ENCODE data around the gene OR2AE1.

Gene OR2AE1

DNA sequence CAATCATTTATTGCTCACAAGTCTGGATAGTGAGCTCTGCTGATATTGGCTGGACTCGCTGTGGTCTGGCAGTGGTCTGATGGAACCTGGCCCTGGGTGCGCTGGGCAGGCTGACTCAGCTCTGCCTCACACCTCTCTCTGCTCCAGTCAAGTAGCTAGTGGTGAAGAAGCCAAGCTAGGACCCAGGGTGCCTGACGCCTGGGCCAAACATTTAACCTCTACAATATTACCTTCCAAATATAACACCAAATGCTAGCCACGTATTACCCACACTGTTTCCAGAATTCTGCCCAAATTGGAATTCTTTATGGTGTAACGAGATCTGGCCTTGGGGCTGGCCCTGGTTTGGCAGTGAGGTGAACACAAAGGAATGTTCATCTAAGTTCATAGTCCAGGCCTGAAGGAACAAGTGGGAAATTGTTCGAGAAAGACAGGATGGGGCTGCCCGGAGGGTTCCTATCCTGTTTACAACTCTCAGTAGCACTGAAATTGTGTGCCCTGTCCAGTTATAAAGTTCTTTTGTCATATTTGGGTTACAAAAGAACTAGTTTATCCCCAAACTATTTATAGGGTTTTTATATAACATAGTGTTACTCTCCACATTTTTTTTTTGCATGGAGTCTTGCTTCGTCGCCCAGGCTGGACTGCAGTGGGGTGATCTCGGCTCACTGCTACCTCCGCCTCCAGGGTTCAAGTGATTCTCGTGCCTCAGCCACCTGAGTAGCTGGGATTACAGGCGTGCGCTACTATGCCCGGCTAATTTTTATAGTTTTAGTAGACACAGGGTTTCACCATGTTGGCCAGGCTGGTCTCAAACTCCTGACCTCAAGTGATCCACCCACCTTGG lies 16.3 kb downstream of the OR2AE1 start:
- no peak for DNase-seq (ENCODE audit: low spot score)

DNA sequence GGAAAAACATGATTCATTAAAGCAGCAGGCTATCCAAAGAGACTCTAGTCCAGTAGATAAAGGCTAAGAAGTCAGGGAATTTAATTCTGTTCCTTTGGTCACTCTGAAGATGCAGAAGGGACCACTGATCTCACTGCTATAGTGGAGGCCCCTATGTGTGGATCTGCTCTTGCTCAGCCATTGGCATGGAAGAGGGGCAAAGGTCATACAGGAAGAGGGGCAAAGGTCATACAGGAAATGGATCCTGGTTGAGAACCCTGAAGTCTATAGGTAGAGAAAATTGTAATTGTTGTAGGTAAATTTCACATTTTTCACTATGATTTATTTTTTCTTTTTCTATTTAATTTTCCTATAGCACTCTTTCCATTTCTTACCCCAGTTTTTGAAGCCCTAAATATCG lies 21.6 kb downstream of the OR2AE1 start:
- DNase-seq (ENCODE audit: low spot score) = no peak

DNA sequence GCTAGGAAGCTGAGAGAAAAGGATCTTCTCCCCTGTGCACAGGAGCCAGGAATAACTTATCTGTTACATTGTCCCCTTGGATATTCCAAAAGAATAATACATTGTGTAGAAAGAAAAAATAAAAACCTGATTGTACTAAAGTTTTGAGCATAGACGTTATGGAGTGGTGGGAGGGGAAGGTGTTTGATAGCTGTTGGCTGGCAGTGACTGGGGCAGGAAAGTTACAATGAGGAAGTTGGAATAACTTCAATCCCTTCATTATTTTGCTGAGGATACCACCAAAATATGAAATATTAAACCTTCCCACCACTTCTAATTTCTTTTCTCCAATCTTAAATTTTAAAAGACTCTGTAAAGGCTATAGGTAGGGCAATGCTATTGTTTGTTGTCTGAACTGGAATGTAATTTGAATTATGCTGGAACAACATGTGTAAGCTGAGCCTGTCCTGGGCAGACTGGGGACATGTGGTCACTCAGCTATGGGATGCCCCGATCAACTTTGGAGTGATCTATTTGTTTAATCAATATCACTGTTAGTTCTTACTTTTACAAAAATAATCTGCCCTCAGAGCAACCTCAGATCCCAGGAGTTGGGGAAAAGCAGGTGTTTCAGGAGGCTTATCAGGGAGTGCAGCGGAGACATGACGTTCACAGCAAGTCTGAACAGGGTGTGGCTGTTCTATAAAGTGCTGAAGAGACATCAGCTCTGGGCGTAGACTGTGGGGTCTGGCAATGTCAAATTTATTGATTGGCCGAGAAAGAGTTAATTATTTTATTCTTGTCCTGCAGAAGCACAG lies 28.2 kb downstream of the OR2AE1 start:
- no peak for DNase-seq (ENCODE audit: low spot score)

DNA sequence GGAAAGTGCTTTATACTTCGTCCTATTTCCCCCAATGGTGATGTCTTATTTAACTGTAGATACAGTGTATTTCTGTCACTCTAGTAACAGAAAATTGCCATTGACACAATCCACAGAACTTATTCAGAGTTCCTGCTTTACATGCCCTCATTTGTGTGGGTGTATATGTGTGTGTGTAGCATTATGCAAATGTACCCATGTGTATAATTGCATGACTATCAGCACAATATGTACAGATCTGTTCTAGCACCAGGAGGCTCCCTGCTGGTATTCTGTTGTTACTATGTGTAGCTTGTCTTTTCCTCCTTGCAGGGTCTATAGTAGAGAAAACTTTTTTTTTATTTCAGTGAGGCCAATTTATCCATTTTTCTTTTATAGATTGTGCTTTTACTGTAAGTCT lies 32.5 kb downstream of the OR2AE1 start:
- DNase-seq (ENCODE audit: low spot score) = no peak

DNA sequence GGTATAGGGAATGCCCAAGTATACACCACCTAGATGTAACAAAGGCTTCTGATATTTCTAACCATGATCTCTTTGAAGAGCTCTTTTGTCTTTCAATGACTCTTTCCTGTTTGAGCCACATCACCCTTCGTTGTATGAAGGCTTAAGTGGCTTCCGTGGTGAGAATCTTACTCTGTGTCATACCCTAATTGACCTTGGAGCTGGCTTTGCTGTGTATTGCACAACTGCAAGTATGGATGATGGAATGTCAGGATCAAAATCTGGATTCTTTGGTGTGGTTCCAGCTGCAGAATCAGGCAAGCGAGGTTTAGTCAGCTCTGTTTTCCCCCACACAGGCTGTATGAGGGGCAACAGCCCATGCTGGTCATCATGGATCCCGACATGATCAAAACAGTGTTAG lies 33.0 kb downstream of the OR2AE1 start:
- DNase-seq (ENCODE audit: low spot score) = no peak

DNA sequence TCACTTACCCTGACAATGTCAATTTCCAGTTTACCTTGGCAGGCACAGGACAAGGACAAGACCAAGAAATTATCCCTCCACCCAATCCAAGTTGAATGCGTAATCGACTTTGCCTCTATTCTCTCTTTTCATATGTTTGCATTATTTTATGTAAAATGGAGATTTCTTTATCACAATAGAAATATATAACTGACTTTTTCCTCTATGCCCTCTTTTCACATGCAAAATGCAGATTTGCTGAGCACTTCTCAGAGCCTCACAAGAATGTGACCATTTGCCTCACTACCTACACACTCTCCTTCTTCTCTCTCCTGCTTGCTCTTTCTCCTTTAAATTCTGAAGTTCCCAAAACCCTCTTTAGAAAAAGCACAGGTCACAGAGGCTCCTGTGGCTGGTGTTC lies 33.9 kb downstream of the OR2AE1 start:
- DNase-seq (ENCODE audit: low spot score) = no peak

DNA sequence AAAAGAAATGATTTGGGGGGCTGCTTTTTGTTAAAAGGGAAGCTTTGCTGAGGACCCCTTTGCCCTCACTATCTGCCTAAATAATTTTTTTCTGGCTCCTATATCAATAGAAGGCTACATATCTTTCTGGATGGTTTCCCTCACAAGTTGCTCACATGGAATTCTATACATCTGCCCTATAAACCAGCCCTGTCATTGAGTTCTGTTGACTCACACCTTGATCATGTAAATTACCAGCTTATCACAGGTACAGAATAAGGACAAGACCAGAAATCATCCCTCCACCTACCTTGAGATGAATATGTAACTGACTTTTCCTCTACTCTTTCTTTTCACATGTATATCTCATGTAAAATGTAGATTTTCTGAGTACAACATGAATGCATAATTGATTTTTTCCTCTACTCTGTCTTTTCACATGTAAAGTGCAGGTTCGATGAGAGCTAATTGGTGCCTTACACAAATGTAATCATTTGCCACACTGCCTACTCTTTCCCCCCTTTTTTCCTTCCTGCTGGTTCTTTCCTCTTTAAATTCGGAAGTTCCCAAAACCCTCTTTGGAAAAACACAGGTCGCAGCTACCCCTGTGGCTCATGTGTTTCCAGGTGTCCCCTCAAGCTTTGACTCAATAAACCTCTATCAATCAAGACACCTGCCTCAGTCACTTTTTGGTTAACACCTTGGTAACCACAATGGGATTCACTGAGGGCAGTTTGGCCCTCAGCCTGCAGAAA lies 36.5 kb downstream of the OR2AE1 start:
- DNase-seq (ENCODE audit: low spot score) = no peak

DNA sequence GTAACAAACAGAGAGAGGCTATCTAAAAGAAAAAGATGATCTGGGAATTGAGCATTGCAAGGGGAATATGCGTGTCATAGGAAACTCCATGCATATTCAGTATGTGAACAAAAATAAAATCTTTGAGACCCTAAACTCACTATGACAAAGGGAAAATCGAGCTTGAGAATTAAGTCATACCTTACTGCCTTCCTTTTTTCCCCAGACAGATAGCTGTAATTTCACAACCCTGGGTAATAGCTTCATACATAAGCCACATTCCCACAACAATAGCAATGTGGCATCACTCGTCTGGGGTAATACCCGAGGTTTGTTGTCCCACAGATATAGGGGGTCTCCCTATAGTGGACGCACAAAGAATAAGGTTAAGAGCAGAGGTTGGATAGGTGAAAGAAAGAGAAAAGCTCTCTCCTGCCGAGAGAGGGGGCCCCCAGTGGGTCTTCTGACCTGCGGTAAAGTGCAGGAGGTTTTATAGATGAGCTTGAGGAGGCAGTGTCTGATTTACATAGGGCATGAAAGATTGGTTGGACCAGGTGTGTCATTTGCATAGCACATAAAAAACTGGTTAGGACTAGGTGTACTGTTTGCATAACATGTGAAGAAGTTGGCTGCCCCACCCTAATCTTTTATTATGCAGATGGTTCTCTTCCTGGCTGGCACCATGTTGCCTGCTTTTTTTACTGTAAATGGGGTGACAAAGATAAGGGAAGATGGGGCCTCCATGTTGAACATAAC lies 37.4 kb downstream of the OR2AE1 start:
- DNase-seq (ENCODE audit: low spot score) = no peak

DNA sequence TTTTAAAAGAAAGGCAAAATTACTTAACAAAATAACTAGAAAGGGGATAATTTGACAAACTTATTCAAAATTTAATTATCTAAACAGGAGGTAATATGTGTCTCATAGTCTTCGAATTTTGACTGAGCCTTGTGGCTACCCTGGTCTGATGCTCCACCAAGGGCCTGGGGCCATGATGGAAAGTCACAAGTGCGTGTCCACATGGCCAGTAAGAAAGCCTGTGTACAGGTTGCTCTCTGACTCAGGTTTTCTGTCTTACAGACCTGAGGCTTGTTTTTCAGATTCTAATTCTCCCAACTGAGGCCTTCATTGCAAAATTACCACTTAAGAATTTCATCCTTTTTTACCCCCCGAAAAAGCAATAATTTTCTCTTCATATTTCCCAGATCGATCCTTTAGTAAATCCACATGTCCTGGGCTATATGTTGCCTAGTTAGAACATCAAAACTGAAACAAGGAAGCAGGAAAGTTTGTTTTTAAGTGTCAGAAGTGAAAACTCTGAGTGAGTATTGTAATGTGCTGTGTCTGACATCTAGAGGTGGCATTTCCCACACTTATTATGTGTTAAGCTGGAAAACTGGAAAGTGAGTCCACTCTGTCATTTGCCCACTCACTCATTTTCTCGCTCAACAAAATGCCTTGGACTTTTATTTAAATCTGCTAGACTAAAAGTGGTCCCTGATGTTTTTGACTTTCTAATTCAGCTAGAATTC lies 39.0 kb downstream of the OR2AE1 start:
- DNase-seq (ENCODE audit: low spot score) = no peak

DNA sequence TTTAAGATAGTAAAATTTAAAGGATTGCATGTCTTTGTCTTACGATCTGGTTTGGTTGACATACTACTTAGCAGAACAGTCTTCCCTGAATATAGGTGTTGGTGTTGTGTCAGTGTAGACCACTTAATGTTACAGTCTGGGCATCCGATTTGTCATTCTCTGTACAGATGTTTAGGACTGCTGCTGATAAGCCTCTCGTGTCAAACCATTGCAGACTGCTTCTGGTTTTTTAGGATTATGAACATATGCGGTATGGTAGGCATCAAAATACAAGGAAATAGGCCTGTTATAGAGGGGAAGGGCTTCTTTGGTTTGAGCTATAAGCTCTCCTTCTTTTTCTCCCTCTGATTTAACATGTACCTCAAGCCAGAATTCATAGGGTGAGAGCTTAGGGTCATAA lies 41.6 kb downstream of the OR2AE1 start:
- no peak for DNase-seq (ENCODE audit: low spot score)

DNA sequence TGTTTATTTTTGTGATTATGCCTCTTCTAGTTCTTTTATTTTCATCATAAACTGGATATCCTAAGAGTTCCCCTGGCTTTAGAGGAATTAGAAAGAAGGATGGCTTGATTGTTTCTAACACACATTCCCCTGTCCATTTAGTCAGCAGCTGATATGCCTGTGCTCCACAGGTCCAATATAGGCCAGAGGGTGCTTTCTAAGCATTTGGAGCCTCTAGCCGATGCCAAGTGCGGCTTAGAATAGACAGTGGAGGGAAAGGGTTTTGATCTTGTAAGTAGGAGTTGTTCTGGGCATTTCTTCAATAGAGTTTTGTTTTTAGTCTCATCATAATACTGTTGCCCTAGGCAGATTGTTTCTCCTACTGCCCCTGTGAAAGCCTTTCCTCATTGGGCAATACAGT lies 42.5 kb downstream of the OR2AE1 start:
- no peak for DNase-seq (ENCODE audit: low spot score)

DNA sequence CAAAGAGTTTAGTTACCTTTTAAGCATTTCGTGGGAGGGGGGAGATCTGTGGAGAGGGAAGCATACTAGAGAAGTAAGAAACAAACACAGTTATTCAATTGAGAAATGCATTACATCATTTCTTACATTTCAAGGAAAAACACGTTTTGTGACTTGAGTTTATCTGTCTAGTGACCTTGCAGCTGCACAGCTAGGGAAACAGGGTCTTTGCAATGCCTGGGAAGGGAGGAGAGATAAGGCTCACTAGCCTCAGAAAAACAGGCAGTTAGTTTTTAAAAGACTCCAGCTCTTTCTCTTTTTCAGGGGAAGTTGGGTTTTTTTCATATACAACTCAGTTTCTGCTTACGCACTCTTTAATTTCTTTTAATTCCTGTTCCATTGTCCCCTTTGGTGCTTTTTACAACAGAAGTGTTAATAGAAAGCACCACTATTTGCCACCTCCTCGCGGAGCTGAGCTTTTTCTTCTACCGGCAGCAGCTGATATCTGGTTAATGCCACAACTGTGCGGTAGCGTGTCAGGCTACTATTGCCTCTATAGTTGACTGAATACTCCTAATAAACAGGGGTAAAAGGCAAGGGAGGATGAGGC lies 43.5 kb downstream of the OR2AE1 start:
- DNase-seq (ENCODE audit: low spot score) = no peak

DNA sequence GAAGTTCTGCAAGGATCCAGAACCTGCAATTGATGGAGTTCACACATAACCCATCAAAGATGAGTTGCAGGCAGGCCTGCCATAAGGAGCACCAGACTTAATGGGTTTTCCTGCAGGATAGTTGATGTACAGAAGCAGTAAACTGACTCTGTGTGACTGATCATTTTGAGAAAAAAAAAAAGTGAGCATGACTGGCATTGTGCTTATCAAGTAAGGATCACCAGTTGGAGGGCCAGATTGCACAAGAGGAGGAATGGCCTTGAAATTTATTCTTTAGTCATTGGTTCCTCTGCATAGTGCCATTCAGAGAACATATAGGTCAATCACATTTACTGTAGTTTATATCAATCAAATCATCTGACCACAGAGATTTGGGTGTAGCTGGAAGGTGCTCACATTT lies 45.2 kb downstream of the OR2AE1 start:
- DNase-seq (ENCODE audit: low spot score) = no peak

DNA sequence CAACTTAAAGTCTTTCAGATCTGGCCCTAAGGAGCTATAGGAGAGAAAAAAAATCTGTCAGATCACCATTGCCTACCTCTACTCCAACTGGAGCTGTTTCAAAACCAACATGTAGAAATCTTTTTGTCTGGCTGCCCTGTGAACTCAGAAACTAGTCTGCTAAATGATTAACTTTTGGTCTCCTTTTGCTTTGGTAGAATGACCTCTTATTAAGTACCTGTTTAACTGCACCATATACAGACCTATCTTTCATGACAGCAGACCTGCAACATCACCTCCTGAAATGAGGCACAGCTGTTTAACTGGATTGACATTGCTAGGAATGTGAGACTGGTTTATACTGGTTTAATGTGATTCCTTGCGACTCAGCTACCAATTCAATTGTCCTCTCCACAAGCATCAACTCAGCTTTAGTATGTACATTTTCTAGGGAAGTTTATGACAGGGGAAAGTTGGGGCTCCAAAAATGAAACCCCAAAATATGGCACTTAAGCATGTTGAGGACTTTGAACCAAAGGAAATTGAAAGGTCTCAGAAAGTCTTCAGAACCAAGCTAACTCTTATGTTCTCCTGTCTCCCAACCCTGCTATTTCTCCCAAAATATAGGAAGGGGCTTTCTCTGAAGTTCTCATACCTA lies 47.2 kb downstream of the OR2AE1 start:
- DNase-seq (ENCODE audit: low spot score) = no peak

DNA sequence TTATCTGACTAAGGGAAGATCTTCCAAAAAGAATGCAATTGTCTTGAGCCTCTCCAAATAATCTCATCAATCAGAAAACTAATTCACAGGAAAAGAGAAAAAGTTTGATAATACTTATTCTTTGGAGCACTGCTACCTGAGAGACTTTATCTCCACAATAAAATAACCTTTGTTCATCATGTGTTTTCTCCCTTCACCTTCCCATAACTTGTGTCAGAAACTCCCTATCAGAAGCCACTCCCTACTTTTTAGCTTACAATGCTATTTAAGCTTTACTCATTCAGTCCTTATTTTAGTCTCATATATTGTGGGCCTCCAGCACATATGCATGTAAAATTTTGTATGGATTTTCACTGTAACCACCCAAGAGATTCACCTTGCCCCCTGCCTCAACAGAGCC lies 48.0 kb downstream of the OR2AE1 start:
- no peak for DNase-seq (ENCODE audit: low spot score)

DNA sequence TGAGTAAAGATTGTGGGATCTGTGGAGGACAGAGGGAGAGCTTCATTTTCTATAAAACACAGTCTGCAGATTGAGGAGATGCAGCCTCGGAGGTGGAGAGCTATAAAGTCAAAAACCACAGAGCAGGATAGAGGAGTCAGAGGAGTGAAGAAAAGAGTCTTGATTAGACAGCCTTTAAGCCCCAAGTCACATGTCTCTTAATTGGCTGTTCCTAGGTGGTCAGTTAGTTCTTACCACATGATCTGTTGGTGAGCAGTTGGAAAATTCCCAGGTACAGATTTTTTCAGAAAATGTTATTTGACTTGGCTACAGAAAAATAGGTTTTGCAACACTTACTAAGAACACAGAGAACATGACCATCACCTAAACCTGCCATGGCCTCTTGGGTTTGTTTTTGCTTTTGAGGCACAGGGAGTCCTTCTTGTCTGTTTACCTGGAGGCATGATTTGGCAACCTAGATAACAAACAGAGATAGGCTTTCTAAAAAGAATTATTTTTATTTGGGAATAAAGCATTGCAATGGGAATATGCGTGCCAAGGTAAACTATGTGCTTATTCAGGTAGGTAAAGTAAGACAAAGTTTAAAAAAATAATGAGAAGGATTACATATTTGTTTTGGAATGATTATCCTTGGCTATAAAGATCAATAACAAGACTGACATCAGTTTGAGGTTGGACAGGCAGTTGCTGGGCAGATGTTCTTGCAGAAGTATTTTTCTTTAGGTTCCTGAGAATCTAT lies 49.6 kb downstream of the OR2AE1 start:
- DNase-seq (ENCODE audit: low spot score) = no peak
